Measurements from ENCODE around the gene MBNL2. TPM values are rescaled to one million over a fixed set of nuclear protein-coding genes. Genes with fewer than 3 reads are reported as not detected.

MBNL2 gene
- total RNA-seq, 2 experiments from 2014 or later, result 17.2 to 17.9 TPM

- no peaks in the 10 kb centered on the region for H3K27me3 Mint-ChIP-seq
- DNase-seq (no peak), ATAC-seq (ENCODE audit: low read depth) (no peak)
- H3K27ac Mint-ChIP-seq, result no peak overlapping the region
- H3K36me3 Mint-ChIP-seq, result peaks cover 8% of the 10 kb centered on the region
- no peak overlapping the region for H3K4me3 Mint-ChIP-seq
- POLR2A ChIA-PET, result interaction anchor here (1.7 kb wide), 1 partner anchor 45 kb away, joined by 7 read pairs; the partner anchor contains the start of gene RAP2A
- H3K9me3 Mint-ChIP-seq, result no peaks in the 10 kb centered on the region
- peaks cover 21% of the 10 kb centered on the region for H3K4me1 Mint-ChIP-seq
Observed at GRCh38 chr13:97387890-97388289, 165.8 kb downstream of the MBNL2 start.

- H3K4me1 Mint-ChIP-seq, result peaks cover 21% of the 10 kb centered on the region
- ATAC-seq (ENCODE audit: low read depth), result no peak
- DNase-seq, result no peak
- H3K9me3 Mint-ChIP-seq, result no peaks in the 10 kb centered on the region
- H3K27ac Mint-ChIP-seq, result no peak overlapping the region
- POLR2A ChIA-PET, result no interaction called here
- H3K4me3 Mint-ChIP-seq, result no peak overlapping the region
- H3K27me3 Mint-ChIP-seq, result no peaks in the 10 kb centered on the region
- H3K36me3 Mint-ChIP-seq, result peaks cover 6% of the 10 kb centered on the region
Observed at GRCh38 chr13:97388373-97388772, 166.2 kb downstream of the MBNL2 start.

- Mint-ChIP-seq H3K27me3 (no peaks in the 10 kb centered on the region), H3K36me3 (peaks cover 6% of the 10 kb centered on the region), H3K4me1 (peaks cover 19% of the 10 kb centered on the region), H3K9me3 (no peaks in the 10 kb centered on the region), H3K27ac (no peak overlapping the region), H3K4me3 (no peak overlapping the region)
- POLR2A ChIA-PET, result no interaction called here
- DNase-seq, result no peak
- ATAC-seq (ENCODE audit: low read depth), result no peak
Observed at GRCh38 chr13:97390941-97391600, 168.9 kb downstream of the MBNL2 start.

- DNase-seq (no peak), ATAC-seq (ENCODE audit: low read depth) (no peak)
- Mint-ChIP-seq H3K36me3 (peaks cover 6% of the 10 kb centered on the region), H3K4me1 (peaks cover 11% of the 10 kb centered on the region), H3K4me3 (no peak overlapping the region), H3K27me3 (peaks cover 3% of the 10 kb centered on the region), H3K27ac (no peak overlapping the region), H3K9me3 (no peaks in the 10 kb centered on the region)
- POLR2A ChIA-PET, result no interaction called here
Observed at GRCh38 chr13:97392020-97392419, 169.9 kb downstream of the MBNL2 start.

GRCh38 chr13:97394542-97394941 lies 172.4 kb downstream of the MBNL2 start:
- Mint-ChIP-seq H3K27ac (no peak overlapping the region), H3K4me1 (no peaks in the 10 kb centered on the region), H3K4me3 (no peak overlapping the region), H3K36me3 (peaks cover 4% of the 10 kb centered on the region), H3K27me3 (peaks cover 3% of the 10 kb centered on the region), H3K9me3 (no peaks in the 10 kb centered on the region)
- DNase-seq (no peak), ATAC-seq (ENCODE audit: low read depth) (no peak)
- POLR2A ChIA-PET, result no interaction called here

GRCh38 chr13:97395447-97396136 lies 173.5 kb downstream of the MBNL2 start:
- POLR2A ChIA-PET, result no interaction called here
- no peak overlapping the region for H3K27ac Mint-ChIP-seq
- peaks cover 4% of the 10 kb centered on the region for H3K36me3 Mint-ChIP-seq
- H3K4me3 Mint-ChIP-seq, result no peak overlapping the region
- DNase-seq (no peak), ATAC-seq (ENCODE audit: low read depth) (no peak)
- H3K4me1 Mint-ChIP-seq, result no peaks in the 10 kb centered on the region
- peaks cover 3% of the 10 kb centered on the region for H3K27me3 Mint-ChIP-seq
- no peaks in the 10 kb centered on the region for H3K9me3 Mint-ChIP-seq

GRCh38 chr13:97397267-97397666 lies 175.1 kb downstream of the MBNL2 start:
- no peaks in the 10 kb centered on the region for H3K4me1 Mint-ChIP-seq
- no peaks in the 10 kb centered on the region for H3K36me3 Mint-ChIP-seq
- POLR2A ChIA-PET, result no interaction called here
- H3K27ac Mint-ChIP-seq, result no peak overlapping the region
- peaks cover 3% of the 10 kb centered on the region for H3K27me3 Mint-ChIP-seq
- no peak for DNase-seq
- no peak for ATAC-seq (ENCODE audit: low read depth)
- no peak overlapping the region for H3K4me3 Mint-ChIP-seq
- peaks cover 4% of the 10 kb centered on the region for H3K9me3 Mint-ChIP-seq

GRCh38 chr13:97401421-97401820 lies 179.3 kb downstream of the MBNL2 start:
- ATAC-seq (ENCODE audit: low read depth), result no peak
- POLR2A ChIA-PET, result no interaction called here

GRCh38 chr13:97403893-97404750 lies 182.0 kb downstream of the MBNL2 start:
- Mint-ChIP-seq H3K36me3 (no peaks in the 10 kb centered on the region), H3K4me1 (no peaks in the 10 kb centered on the region), H3K9me3 (peaks cover 4% of the 10 kb centered on the region), H3K27me3 (peaks cover 17% of the 10 kb centered on the region), H3K27ac (no peak overlapping the region), H3K4me3 (no peak overlapping the region)
- POLR2A ChIA-PET, result no interaction called here
- no peak for DNase-seq
- ATAC-seq (ENCODE audit: low read depth), result no peak

More at GRCh38 chr13:97401421-97401820, 179.3 kb downstream of the MBNL2 start:
- H3K9me3 Mint-ChIP-seq, result peaks cover 4% of the 10 kb centered on the region
- no peak for DNase-seq
- no peaks in the 10 kb centered on the region for H3K4me1 Mint-ChIP-seq
- no peaks in the 10 kb centered on the region for H3K36me3 Mint-ChIP-seq
- H3K27me3 Mint-ChIP-seq, result peaks cover 14% of the 10 kb centered on the region
- no peak overlapping the region for H3K27ac Mint-ChIP-seq
- H3K4me3 Mint-ChIP-seq, result no peak overlapping the region

- Mint-ChIP-seq H3K4me3 (no peak overlapping the region), H3K9me3 (no peaks in the 10 kb centered on the region), H3K4me1 (no peaks in the 10 kb centered on the region), H3K27me3 (peaks cover 19% of the 10 kb centered on the region), H3K36me3 (no peaks in the 10 kb centered on the region), H3K27ac (no peak overlapping the region)
- POLR2A ChIA-PET, result no interaction called here
- ATAC-seq (ENCODE audit: low read depth) (no peak), DNase-seq (no peak)
Observed at GRCh38 chr13:97407540-97407939, 185.4 kb downstream of the MBNL2 start.

GRCh38 chr13:97408938-97409337 lies 186.8 kb downstream of the MBNL2 start:
- Mint-ChIP-seq H3K9me3 (no peaks in the 10 kb centered on the region), H3K27ac (no peak overlapping the region), H3K4me1 (no peaks in the 10 kb centered on the region), H3K27me3 (peaks cover 15% of the 10 kb centered on the region), H3K36me3 (no peaks in the 10 kb centered on the region), H3K4me3 (no peak overlapping the region)
- ATAC-seq (ENCODE audit: low read depth), result no peak
- POLR2A ChIA-PET, result no interaction called here
- no peak for DNase-seq

GRCh38 chr13:97411984-97412383 lies 189.9 kb downstream of the MBNL2 start:
- peaks cover 8% of the 10 kb centered on the region for H3K27me3 Mint-ChIP-seq
- ATAC-seq (ENCODE audit: low read depth) (no peak), DNase-seq (no peak)
- POLR2A ChIA-PET, result no interaction called here
- H3K9me3 Mint-ChIP-seq, result no peaks in the 10 kb centered on the region
- H3K36me3 Mint-ChIP-seq, result no peaks in the 10 kb centered on the region
- no peak overlapping the region for H3K4me3 Mint-ChIP-seq
- no peaks in the 10 kb centered on the region for H3K4me1 Mint-ChIP-seq
- no peak overlapping the region for H3K27ac Mint-ChIP-seq

- no peak for DNase-seq
- POLR2A ChIA-PET, result no interaction called here
- H3K9me3 Mint-ChIP-seq, result no peaks in the 10 kb centered on the region
- H3K4me1 Mint-ChIP-seq, result no peaks in the 10 kb centered on the region
- H3K27me3 Mint-ChIP-seq, result peaks cover 10% of the 10 kb centered on the region
- no peaks in the 10 kb centered on the region for H3K36me3 Mint-ChIP-seq
- ATAC-seq (ENCODE audit: low read depth), result no peak
- no peak overlapping the region for H3K27ac Mint-ChIP-seq
- H3K4me3 Mint-ChIP-seq, result no peak overlapping the region
Observed at GRCh38 chr13:97413694-97414093, 191.6 kb downstream of the MBNL2 start.

Measured in activated naive CD8-positive, alpha-beta T cell treated with anti-CD3 and anti-CD28 coated beads, Interleukin-2, amount 10 ng/mL, durations not matched to agents 7 days and 5 days (primary cell).